NCI-H128 (cell line): Measurements from ENCODE around the gene KRT15.

Experiments
- DNase-seq: peaks from one replicate; lab custom pipeline; 2025; ENCODE audit not compliant: unreplicated experiment; lab: John Stamatoyannopoulos, UW

KRT15 gene

DNA sequence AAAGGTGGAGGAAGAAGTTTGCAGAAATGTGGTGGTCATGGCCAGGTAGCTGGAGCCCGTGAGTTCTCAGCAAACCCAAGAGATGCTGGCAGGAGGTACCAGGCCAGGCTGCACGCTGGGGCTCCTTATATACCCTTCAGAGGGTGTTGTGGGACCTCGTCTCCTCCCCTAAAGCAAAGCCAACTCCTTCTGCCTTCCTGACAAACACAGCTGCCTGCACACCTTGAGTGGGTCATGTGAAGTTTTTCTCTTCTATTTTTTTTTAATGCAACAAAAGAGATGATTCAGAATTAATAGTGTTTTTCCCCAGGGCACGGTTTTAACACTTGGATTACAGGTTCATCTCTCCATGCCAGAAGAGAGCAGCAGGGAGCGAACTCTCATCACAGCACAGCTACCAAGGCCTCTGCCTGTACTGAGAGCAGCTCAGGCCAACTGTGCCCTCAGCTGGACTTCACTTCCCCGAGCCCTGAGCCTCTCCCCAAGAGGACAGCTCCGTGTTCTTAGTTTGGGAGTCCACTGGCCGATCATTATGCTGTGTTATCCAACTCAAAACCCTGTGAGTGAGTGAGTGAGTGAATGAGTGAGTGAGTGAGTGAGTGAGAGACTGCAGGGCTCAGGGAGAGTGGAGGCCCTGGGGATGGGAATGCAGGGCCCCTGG lies at the start of gene KRT15:
Gene KRT15, minus strand, starts transcription at position 102 of the 661 bp plus-strand sequence. Its CDS starts 63 bp downstream, at position 39.
- DNase-seq: no peak

- DNase-seq: no peak
These were observed 48.6 kb upstream of the KRT15 start for GRCh38 chr17:41567317-41567716.

DNA sequence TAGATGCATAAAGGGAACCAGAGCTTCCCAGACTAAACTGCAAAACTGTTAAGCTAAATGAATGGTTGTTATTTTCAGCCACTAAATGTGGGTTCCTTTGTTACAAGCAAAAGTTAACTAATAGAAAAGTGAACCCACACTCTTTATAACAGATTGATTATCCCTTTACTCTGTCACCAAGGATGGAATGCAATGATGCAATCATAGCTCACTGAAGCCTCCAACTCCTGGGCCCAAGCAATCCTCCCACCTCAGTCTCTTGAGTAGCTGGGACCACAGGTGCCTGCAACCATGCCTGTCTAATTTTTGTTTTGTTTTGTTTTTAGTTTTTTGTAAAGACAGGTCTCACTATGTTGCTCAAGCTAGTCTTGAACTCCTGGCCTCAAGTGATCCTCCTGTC lies 46.6 kb upstream of the KRT15 start:
- no peak for DNase-seq

GRCh38 chr17:41563607-41564170 lies 45.0 kb upstream of the KRT15 start:
- DNase-seq: no peak

- DNase-seq: no peak
These were observed 42.9 kb upstream of the KRT15 start for GRCh38 chr17:41561554-41561953.

GRCh38 chr17:41559548-41559947 lies 40.9 kb upstream of the KRT15 start:
- no peak for DNase-seq

DNA sequence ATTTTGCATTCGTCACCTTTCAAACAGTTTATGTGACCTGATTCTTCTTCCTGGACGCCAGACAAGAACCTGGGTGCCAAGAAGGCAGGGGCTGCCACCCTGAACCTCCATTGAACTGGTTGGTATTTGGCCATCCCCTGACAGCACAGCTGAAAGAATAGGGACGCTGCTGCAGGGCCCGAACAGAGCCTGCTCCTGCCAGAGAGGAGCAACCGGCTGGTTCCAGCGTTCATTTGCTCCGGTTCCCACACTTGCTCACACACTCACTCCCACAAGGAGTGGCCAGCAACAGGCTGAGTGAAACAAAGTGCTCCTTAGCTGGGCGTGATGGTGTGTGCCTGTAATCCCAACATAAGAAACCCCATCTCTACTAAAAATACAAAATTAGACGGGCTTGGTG lies 38.2 kb upstream of the KRT15 start:
- DNase-seq: no peak

GRCh38 chr17:41556306-41556705 lies 37.6 kb upstream of the KRT15 start:
- no peak for DNase-seq

DNA sequence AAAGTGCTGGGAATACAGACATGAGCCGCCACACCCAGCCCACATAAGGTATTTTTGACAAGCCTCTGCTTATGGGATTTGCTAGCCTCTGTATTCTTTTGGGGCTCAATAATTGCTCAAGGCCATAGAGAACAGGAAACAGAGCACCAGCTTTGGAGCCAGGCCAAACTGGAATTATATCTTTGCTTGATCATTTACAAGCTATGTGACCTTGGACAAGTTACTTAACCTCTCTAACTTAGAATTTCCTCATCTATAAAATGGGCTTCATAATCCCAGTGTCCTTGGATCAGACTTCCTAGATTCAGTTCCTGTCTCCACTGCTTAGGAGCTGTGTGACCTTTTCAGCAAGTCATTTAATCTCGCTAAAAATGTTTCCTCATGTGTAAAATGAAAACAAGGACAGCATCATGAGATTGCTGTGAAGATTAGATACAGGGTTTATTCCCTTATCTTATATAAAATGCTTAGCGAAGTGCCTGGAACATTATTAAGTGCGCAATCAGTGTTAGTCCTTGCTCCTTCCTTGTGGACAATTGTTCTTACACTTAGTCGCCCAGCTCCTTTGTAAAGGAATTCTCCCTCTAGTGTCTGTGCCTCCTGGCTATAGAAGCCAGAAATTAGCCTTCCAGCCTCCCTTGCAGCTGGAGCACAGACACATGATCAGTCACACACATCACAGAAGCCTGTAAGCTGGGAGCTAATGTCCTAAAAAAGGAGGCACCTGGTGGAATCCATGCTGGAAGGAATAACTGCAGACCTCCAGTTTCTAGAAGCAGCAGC lies 36.6 kb upstream of the KRT15 start:
- DNase-seq: no peak

- DNase-seq: no peak
These were observed 35.4 kb upstream of the KRT15 start for GRCh38 chr17:41553987-41554680.

DNA sequence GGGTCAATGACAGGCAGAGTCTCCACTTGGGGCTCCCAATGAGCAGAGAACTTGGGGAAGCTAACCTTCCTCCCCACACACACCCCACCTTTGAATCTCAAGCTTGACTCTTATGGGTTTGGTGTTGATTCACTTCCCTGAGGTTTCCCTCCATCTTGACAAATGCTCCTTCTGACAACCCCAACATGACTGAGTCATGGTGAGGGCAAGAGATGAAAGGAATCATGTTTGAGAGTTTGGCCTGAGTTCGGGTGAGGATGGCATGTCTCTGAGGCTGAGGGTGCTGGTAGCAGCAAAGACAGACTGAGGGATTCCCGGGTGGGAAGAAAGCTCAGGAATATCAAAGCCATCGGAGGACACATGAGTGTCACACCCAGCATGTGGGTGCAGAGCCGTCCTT lies 34.5 kb upstream of the KRT15 start:
- DNase-seq: no peak

- DNase-seq: no peak
These were observed 33.8 kb upstream of the KRT15 start for GRCh38 chr17:41552455-41552854.

DNA sequence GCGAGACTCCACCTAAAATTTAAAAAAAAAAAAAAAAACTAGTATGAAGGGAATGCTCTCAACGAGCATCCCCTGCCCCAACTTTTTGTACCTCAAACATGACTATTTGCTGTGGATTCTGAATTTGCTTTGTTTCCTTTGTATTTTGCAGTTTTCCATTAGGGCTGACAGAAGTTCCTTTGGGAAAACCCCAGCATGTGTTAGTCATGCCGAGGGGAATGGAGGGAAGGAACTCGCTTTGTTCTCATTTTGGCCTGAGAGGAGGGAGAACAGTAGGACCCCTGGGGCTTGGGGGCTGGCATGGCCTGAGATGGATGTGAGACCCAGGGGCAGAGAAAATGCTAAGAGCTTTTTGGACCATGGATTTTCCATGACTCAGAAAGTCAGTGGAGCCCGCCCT lies 32.7 kb upstream of the KRT15 start:
- DNase-seq: no peak

DNA sequence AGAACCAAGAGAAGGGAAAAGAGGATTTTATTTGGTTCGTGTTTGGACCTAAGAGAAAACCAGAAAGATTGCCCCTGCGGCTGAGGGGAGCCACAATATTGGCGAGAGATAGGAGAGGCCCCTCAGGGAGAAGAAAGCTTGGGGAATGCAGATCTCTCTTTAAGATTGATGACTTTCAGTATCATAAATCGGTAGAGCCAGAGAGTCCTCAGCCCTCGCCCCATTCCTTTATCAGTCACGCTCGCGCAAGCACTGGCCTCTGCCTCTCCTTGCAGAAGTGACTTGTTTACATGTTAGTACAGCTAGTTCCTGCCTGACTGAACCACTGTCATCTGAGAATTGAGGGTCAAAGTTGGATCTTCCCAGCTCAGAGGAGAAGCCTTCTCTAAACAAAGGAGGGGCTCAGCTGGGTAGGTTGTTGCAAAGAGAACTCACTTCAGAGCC lies 30.9 kb upstream of the KRT15 start:
- DNase-seq: no peak

DNA sequence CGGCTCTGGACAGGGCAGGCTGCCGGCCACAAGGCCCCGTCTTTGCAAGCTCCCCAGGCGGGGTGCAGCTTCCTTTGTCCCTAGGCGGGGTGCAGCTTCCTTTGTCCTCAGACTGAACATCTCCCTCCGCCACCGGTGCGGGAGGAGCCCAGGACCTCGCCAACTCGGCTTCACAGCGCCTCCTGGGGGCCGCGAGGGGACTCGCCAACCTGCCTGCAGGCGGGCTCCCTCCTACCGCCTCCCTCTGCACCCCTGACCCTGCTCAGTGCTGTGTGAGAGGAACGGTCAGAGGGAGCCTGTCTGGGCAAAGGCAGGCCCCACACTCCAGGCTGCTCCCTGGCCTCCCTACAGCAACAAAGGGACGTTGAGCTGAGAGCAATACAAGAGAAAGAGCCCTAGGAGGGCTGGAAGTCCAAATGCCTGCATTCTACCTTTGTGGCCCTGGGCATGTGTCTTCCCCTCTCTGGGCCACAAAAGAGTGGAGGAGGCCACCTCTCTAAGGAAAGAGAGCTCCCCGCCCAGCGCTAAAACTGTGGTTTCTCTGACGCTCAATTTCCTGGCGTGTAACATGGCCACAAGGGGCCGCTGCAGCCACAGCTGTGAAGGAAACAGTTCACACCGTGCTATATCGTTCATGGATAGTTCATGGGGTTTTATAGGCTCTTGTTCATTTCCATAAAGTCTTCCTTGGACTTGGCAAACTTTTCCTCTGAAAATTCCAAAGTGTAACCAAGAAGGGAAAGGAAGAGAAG lies 30.3 kb upstream of the KRT15 start:
- peak; percentile 31 for DNase-seq

GRCh38 chr17:41547921-41548843 lies 29.5 kb upstream of the KRT15 start:
- DNase-seq: no peak

- DNase-seq: no peak
These were observed 28.7 kb upstream of the KRT15 start for GRCh38 chr17:41547378-41547841.

DNA sequence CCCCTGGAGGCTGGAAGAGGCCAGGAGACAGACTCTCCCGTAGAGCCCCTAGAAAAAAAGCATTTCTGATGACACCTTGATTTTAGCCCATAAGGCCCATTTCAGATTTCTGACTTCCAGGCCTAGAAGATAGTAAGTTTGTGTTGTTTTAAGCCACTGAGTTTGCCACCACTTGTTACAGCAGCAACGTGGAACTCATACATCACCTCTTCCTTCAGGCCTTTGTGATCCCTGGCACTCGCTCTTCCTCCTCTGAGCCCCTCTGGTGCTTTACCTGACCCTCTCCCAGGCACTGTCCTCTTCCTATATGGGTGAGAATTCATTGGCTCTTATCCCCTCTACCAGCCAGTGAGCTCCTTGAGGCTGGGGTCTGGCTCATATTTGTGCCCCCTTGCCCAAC lies 28.1 kb upstream of the KRT15 start:
- no peak for DNase-seq

DNA sequence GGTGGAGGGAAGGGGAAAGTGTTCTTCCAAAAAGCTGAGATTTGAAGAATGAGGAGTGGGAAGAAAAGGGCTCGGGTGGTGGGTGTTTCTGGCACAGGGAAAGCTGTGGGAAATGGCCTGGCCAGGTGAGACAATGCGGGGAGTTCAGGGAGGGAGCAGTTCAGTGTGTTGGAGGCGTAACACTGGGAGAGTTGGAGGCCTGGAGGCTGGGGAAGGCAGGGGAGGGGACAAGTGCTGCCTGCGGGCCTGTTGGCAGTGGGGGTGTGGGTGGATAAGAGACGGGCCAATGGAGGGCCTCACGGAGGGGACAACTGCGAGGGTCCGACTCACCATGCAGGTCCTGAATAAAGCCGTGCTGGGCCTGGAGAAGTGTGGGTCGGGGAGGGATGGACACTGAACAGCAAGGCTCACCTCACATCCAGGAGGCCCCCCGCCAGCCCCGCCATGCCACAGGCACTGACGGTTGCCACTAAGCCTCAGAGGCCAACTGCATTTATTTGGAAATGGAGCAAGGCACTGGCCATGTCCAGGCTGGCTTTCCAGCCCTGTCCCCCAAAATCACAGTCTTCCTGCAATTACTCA lies 27.2 kb upstream of the KRT15 start:
- no peak for DNase-seq
